Dendritic cell treated with granulocyte-macrophage colony-stimulating factor and Interleukin-4, amounts not matched to agents 40 ng/mL and 50 ng/mL, for 4 days (primary cell): ENCODE measurements around the gene HPSE2.

ENCODE experiments used
- H3K27ac Mint-ChIP-seq: one replicate; pipeline ENCODE4 v1.8.0; 2022; ENCODE audit warnings: mild to moderate bottlenecking, mixed read lengths
- H3K27me3 Mint-ChIP-seq: one replicate; pipeline ENCODE4 v1.8.0; 2022; ENCODE audit warnings: mild to moderate bottlenecking, mixed read lengths
- H3K36me3 Mint-ChIP-seq: one replicate; pipeline ENCODE4 v1.8.0; 2022; ENCODE audit warnings: low read depth, mixed read lengths
- H3K4me1 Mint-ChIP-seq: one replicate; pipeline ENCODE4 v1.8.0; 2022; ENCODE audit warnings: low read depth, mixed read lengths
- H3K4me3 Mint-ChIP-seq: one replicate; pipeline ENCODE4 v1.8.0; 2022; ENCODE audit warnings: mild to moderate bottlenecking, moderate library complexity, mixed read lengths
- H3K9me3 Mint-ChIP-seq: one replicate; pipeline ENCODE4 v1.8.0; 2022; ENCODE audit warnings: mixed read lengths
- intact Hi-C: fragments of 100-400 bp; cut with micrococcal nuclease; formaldehyde crosslinking; loops from one replicate; pipeline ENCODE4 v1.15.0; 2022

Gene HPSE2

DNA sequence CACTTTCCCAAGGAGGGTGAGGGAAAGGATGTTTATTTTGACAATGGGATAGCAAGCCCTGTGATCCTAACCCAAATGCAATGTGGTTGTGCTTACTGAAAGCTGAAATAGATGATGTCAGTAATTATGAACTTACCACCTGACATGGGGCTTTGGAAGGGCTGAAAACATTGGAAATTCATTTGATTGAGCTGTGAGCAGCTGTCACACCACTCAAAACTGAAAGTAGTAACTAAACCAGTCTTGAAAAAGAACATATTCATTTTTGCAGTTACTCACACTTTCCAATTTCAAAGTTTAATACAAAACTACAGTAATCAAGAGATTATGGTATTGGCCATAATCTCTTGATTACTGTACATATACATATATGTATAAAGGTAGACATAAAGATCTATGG is 633.4 kb downstream of the HPSE2 start:
- Mint-ChIP-seq H3K27ac (no peak overlapping the region), H3K4me3 (no peak overlapping the region)
- intact Hi-C loops = no loop called here

GRCh38 chr10:98599032-98599610 is 636.5 kb downstream of the HPSE2 start:
- no peaks in the 10 kb centered on the region for H3K4me1 Mint-ChIP-seq
- intact Hi-C loops = no loop called here
- peaks cover 2% of the 10 kb centered on the region for H3K27me3 Mint-ChIP-seq
- H3K9me3 Mint-ChIP-seq = peaks cover 19% of the 10 kb centered on the region
- no peak overlapping the region for H3K4me3 Mint-ChIP-seq
- no peak overlapping the region for H3K27ac Mint-ChIP-seq
- H3K36me3 Mint-ChIP-seq = no peaks in the 10 kb centered on the region

More for the DNA sequence above, 633.4 kb downstream of the HPSE2 start:
- no peaks in the 10 kb centered on the region for H3K36me3 Mint-ChIP-seq
- no peaks in the 10 kb centered on the region for H3K4me1 Mint-ChIP-seq
- H3K27me3 Mint-ChIP-seq = peaks cover 20% of the 10 kb centered on the region
- peaks cover under 1% of the 10 kb centered on the region for H3K9me3 Mint-ChIP-seq

- H3K4me3 Mint-ChIP-seq = no peak overlapping the region
Observed at GRCh38 chr10:98596404-98596803, 639.2 kb downstream of the HPSE2 start.

GRCh38 chr10:98589691-98590090 is 646.0 kb downstream of the HPSE2 start:
- Mint-ChIP-seq H3K4me1 (no peaks in the 10 kb centered on the region), H3K27ac (no peak overlapping the region), H3K4me3 (no peak overlapping the region), H3K27me3 (no peaks in the 10 kb centered on the region), H3K36me3 (no peaks in the 10 kb centered on the region), H3K9me3 (no peaks in the 10 kb centered on the region)
- intact Hi-C loops = no loop called here

More at GRCh38 chr10:98596404-98596803, 639.2 kb downstream of the HPSE2 start:
- Mint-ChIP-seq H3K36me3 (no peaks in the 10 kb centered on the region), H3K9me3 (peaks cover 19% of the 10 kb centered on the region), H3K27me3 (no peaks in the 10 kb centered on the region), H3K27ac (no peak overlapping the region), H3K4me1 (no peaks in the 10 kb centered on the region)
- intact Hi-C loops = no loop called here

DNA sequence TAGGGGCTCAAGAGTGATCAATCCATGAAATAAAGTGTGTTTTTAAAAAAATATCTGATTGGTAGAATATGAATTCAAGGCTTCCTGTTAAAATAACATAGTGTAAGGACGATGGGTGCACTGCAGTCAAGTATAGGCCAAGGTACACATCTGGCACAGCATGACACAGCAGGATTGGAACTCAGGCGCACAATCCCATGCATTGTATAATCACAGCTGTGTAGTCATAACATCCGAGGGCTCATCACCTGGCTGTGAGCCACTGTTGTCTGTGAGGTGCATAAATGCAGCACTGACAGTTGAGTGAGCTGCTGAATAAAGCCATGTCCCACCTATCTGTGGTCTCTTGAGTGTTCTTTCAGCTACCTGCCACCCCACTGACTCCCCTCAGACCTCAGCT is 646.6 kb downstream of the HPSE2 start:
- H3K4me1 Mint-ChIP-seq = no peaks in the 10 kb centered on the region
- intact Hi-C loops = no loop called here
- H3K36me3 Mint-ChIP-seq = no peaks in the 10 kb centered on the region
- H3K4me3 Mint-ChIP-seq = no peak overlapping the region
- no peak overlapping the region for H3K27ac Mint-ChIP-seq
- no peaks in the 10 kb centered on the region for H3K27me3 Mint-ChIP-seq
- H3K9me3 Mint-ChIP-seq = no peaks in the 10 kb centered on the region

DNA sequence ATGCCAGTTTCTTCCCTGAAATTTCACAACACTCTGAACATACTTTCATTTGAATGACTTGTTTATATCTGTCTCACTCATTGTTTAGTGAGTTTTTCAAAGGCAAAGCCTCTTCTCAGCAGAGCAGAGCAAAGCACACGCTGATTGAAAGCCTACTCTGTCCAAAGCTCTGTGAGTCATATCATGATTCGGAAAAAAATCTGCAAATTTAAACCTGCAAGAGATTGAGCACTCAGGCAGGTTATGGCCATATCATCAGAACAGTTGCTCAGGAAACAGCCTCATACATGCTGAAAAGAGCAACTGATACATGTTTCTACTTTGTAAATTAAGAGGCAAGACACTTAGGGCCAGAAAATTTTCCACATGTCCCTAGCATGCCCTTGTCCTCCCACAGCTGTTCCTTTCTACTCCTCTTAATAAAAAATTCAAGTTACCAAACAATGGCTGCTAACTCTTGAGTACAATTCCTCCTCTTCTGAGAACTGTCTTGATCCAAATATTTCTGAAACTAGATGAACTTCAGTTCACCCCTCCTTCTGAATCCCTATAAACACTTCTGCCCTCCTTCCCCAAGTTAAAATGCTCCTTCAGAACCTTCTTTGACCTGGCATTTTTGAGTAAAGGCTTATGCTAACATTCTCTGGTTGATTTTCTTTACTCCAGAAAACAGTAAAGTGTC is 648.4 kb downstream of the HPSE2 start:
- Mint-ChIP-seq H3K4me1 (no peaks in the 10 kb centered on the region), H3K9me3 (no peaks in the 10 kb centered on the region), H3K27ac (no peak overlapping the region), H3K4me3 (no peak overlapping the region), H3K36me3 (no peaks in the 10 kb centered on the region), H3K27me3 (peaks cover 3% of the 10 kb centered on the region)
- intact Hi-C loops = no loop called here

DNA sequence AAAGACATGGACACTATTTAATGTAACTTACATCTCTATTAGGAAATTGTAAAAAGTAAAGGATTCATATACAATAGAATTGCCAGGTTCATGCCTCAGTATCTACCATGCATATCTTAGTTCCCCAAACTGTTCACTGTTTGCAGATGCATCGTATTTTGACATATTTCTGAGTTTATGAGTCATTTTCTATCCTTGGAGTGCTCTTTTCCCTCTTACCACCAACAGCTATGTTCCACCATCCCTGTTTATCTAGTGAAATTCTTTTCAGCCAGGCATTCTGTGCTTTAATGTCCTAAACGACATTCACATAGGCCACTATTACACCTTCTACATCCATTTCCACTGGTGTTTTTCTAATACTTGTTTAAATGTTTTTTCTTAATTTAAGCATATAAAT is 649.6 kb downstream of the HPSE2 start:
- intact Hi-C loops = no loop called here
- no peaks in the 10 kb centered on the region for H3K9me3 Mint-ChIP-seq
- peaks cover 3% of the 10 kb centered on the region for H3K27me3 Mint-ChIP-seq
- H3K4me1 Mint-ChIP-seq = no peaks in the 10 kb centered on the region
- no peaks in the 10 kb centered on the region for H3K36me3 Mint-ChIP-seq
- no peak overlapping the region for H3K4me3 Mint-ChIP-seq
- H3K27ac Mint-ChIP-seq = no peak overlapping the region

GRCh38 chr10:98582363-98582762 is 653.3 kb downstream of the HPSE2 start:
- Mint-ChIP-seq H3K27ac (no peak overlapping the region), H3K4me1 (no peaks in the 10 kb centered on the region), H3K4me3 (no peak overlapping the region), H3K36me3 (no peaks in the 10 kb centered on the region), H3K27me3 (peaks cover 10% of the 10 kb centered on the region), H3K9me3 (no peaks in the 10 kb centered on the region)
- intact Hi-C loops = no loop called here

DNA sequence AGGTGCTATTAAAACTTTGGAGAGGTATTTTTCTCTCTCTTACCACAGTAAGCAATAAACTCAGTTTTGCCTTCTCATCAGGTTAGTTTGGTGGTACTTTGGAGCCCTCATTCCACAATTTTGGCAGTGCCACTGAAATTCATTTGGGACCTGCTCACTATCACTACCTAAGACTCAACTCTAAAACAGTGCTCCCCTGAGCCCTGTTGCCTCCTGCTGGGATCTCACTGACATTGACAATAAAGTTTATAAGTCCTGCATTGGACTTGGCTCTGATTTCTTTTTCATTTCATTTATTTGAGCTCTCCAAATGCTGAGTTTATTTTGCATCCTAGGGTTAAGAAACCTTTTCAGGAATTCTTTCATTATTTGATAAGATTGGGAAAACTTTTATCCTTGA is 658.1 kb downstream of the HPSE2 start:
- Mint-ChIP-seq H3K4me3 (no peak overlapping the region), H3K9me3 (no peaks in the 10 kb centered on the region), H3K36me3 (no peaks in the 10 kb centered on the region), H3K27me3 (peaks cover 21% of the 10 kb centered on the region), H3K27ac (no peak overlapping the region), H3K4me1 (no peaks in the 10 kb centered on the region)
- intact Hi-C loops = no loop called here

- no peaks in the 10 kb centered on the region for H3K4me1 Mint-ChIP-seq
- intact Hi-C loops = no loop called here
- no peaks in the 10 kb centered on the region for H3K36me3 Mint-ChIP-seq
- H3K9me3 Mint-ChIP-seq = no peaks in the 10 kb centered on the region
- H3K4me3 Mint-ChIP-seq = no peak overlapping the region
- H3K27ac Mint-ChIP-seq = no peak overlapping the region
- H3K27me3 Mint-ChIP-seq = peaks cover 21% of the 10 kb centered on the region
Observed at GRCh38 chr10:98577168-98577567, 658.5 kb downstream of the HPSE2 start.

DNA sequence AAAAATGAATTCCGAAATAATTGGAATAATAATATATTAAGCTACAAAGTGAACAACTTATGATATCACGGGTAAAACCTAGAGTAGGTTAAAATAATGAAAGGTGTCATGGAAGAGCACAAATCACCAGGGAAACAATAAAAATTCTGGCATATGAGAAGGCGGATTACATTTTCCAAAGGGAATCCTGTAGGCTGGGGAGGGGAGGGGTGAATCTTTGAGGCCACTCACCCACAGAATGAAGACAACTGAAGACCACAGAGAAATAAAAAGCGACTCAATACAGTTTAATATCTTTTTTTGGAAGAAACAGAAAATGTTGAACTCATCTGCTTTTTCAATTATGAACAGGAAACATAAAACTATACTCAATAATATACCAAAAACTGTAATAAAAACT is 659.6 kb downstream of the HPSE2 start:
- H3K4me1 Mint-ChIP-seq = no peaks in the 10 kb centered on the region
- no peak overlapping the region for H3K27ac Mint-ChIP-seq
- H3K27me3 Mint-ChIP-seq = peaks cover 21% of the 10 kb centered on the region
- H3K9me3 Mint-ChIP-seq = no peaks in the 10 kb centered on the region
- no peak overlapping the region for H3K4me3 Mint-ChIP-seq
- intact Hi-C loops = no loop called here
- no peaks in the 10 kb centered on the region for H3K36me3 Mint-ChIP-seq

DNA sequence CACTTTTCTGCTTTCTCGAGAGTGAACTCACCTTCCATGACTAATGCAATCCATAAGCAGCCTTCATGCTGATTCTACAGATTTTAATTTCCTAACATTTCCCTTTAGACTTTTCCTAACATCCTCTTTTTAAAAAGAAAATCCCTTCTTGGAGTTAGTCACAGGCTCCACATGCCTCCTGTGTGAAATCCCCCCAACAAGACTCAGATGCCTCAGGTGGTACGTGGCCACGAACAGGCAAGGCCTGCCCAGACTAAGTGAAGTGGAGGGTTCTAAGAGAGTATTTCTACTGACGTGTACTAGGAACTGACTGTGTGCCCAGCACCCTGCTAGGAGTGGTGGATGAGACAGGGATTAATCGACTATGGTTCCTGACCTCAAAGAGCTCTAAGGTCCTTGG is 663.1 kb downstream of the HPSE2 start:
- no peak overlapping the region for H3K4me3 Mint-ChIP-seq
- intact Hi-C loops = no loop called here
- H3K27ac Mint-ChIP-seq = no peak overlapping the region
- H3K9me3 Mint-ChIP-seq = no peaks in the 10 kb centered on the region
- H3K27me3 Mint-ChIP-seq = peaks cover 18% of the 10 kb centered on the region
- H3K4me1 Mint-ChIP-seq = no peaks in the 10 kb centered on the region
- H3K36me3 Mint-ChIP-seq = no peaks in the 10 kb centered on the region

DNA sequence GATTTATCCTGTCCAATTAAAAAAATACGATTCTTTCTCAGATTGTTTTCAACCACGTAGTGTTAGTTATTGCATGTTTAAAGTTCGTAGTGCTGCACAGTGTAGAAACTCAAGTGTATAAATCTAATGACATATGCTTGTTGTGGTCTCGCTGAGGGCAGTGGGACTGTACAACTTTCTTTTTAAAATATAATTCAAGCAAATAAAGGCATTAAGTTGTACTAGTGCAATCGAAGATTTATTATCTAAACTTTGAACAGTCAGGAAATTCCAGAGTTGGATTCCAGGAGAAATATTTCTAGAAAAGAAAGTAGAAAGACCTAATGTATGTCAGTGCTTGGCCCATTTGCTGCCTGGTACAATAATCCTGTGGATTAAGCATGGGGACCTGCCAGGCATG is 664.8 kb downstream of the HPSE2 start:
- H3K9me3 Mint-ChIP-seq = no peaks in the 10 kb centered on the region
- intact Hi-C loops = no loop called here
- H3K27me3 Mint-ChIP-seq = peaks cover 8% of the 10 kb centered on the region
- H3K4me3 Mint-ChIP-seq = no peak overlapping the region
- H3K4me1 Mint-ChIP-seq = no peaks in the 10 kb centered on the region
- no peaks in the 10 kb centered on the region for H3K36me3 Mint-ChIP-seq
- H3K27ac Mint-ChIP-seq = no peak overlapping the region

DNA sequence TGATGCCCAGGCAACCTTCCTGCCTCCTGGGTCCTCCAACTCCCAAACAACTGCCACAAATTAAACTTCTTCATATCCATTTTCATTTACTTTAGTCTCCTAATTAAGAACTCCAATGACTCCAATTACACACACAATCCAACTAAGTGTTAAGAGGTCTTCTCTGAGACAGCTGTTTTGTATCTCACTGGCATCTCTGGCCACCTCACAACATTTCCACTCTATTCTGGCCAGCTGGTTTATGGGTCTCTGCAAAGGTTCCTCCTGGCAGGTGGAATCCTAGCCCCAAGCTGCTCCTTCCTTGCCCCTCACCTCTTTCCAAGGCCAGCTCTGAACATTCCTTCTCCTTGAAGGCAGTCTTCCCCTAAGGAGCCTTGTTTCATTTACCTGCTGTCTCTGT is 665.8 kb downstream of the HPSE2 start:
- no peak overlapping the region for H3K4me3 Mint-ChIP-seq
- no peaks in the 10 kb centered on the region for H3K9me3 Mint-ChIP-seq
- intact Hi-C loops = no loop called here
- peaks cover 6% of the 10 kb centered on the region for H3K27me3 Mint-ChIP-seq
- H3K27ac Mint-ChIP-seq = no peak overlapping the region
- no peaks in the 10 kb centered on the region for H3K4me1 Mint-ChIP-seq
- no peaks in the 10 kb centered on the region for H3K36me3 Mint-ChIP-seq

DNA sequence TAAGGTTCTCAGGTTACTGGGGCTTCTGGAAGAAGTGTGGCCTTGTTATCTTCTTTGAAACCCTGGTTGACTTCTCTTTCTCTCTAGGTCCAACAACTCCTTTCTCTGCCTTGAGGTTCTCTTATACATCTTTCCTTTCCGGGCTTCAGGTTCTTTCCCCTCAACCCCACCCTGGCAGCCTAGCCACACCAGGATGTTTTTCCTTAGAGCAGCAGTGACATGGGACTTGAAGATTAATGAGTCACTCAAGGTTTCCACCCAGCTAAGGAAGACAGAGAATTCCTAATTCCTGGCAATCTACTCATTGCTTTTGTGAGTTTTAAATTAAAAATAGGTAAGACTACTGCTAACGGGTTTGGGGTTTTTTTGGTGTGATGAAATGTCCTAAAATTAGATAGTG is 667.1 kb downstream of the HPSE2 start:
- Mint-ChIP-seq H3K36me3 (no peaks in the 10 kb centered on the region), H3K4me1 (no peaks in the 10 kb centered on the region), H3K4me3 (no peak overlapping the region), H3K27ac (no peak overlapping the region), H3K9me3 (no peaks in the 10 kb centered on the region), H3K27me3 (peaks cover 5% of the 10 kb centered on the region)
- intact Hi-C loops = no loop called here
